NOMO-1 treated with dmso at 0.1 percent for 144 hours (cell line): ENCODE data around the gene BCAS2.

Source experiments
- DNase-seq: peaks from one replicate; lab custom pipeline; 2025; ENCODE audit not compliant: unreplicated experiment; lab: John Stamatoyannopoulos, UW

BCAS2 gene

GRCh38 chr1:114559356-114559755 lies 22.1 kb downstream of the BCAS2 start:
- peak; percentile 48 for DNase-seq

- DNase-seq = peak; percentile 4
Observed at GRCh38 chr1:114558544-114558943, 22.9 kb downstream of the BCAS2 start.

GRCh38 chr1:114554577-114554976 lies 26.8 kb downstream of the BCAS2 start:
- DNase-seq = no peak

GRCh38 chr1:114552106-114552639 lies 29.2 kb downstream of the BCAS2 start:
- no peak for DNase-seq

GRCh38 chr1:114551400-114551799 lies 30.0 kb downstream of the BCAS2 start:
- DNase-seq = no peak

GRCh38 chr1:114550336-114550735 lies 31.1 kb downstream of the BCAS2 start:
- no peak for DNase-seq

GRCh38 chr1:114549137-114549536 lies 32.3 kb downstream of the BCAS2 start:
- peak; percentile 41 for DNase-seq

- DNase-seq = no peak
Observed at GRCh38 chr1:114547076-114547475, 34.3 kb downstream of the BCAS2 start.

- DNase-seq = no peak
Observed at GRCh38 chr1:114545796-114546195, 35.6 kb downstream of the BCAS2 start.

GRCh38 chr1:114545315-114545714 lies 36.1 kb downstream of the BCAS2 start:
- no peak for DNase-seq

GRCh38 chr1:114540821-114541220 lies 40.6 kb downstream of the BCAS2 start:
- DNase-seq = no peak

GRCh38 chr1:114540272-114540671 lies 41.1 kb downstream of the BCAS2 start:
- DNase-seq = no peak

GRCh38 chr1:114536043-114536442 lies 45.4 kb downstream of the BCAS2 start:
- no peak for DNase-seq

GRCh38 chr1:114535401-114535800 lies 46.0 kb downstream of the BCAS2 start:
- no peak for DNase-seq

- no peak for DNase-seq
Observed at GRCh38 chr1:114531094-114531493, 50.3 kb downstream of the BCAS2 start.

GRCh38 chr1:114530224-114530623 lies 51.2 kb downstream of the BCAS2 start:
- no peak for DNase-seq

- DNase-seq = no peak
Observed at GRCh38 chr1:114524944-114525343, 56.5 kb downstream of the BCAS2 start.

GRCh38 chr1:114522264-114522575 lies 59.2 kb downstream of the BCAS2 start:
- no peak for DNase-seq

- no peak for DNase-seq
Observed at GRCh38 chr1:114521396-114522263, 59.8 kb downstream of the BCAS2 start.
